ENCODE data around the gene PRR14L. TPM values are rescaled to one million over a fixed set of nuclear protein-coding genes. Genes with fewer than 3 reads are reported as not detected.
A peak's percentile ranks its signal among the peaks of the same experiment; 100 is the strongest.
"Not testable (repeated sequence)": the region's sequence is repeated elsewhere in the genome, so short reads cannot be mapped to it uniquely, and the experiment has no call there.

The PRR14L gene
- total RNA-seq, 1 donor, result 18.3 TPM

- no peak for DNase-seq (ENCODE audit: low read depth in 2 of 3, low spot score in 2 of 3)
These were observed 66.5 kb downstream of the PRR14L start for GRCh38 chr22:31683181-31684105.

- no peak for DNase-seq (ENCODE audit: low read depth in 2 of 3, low spot score in 2 of 3)
These were observed 67.2 kb downstream of the PRR14L start for GRCh38 chr22:31682751-31683150.

DNA sequence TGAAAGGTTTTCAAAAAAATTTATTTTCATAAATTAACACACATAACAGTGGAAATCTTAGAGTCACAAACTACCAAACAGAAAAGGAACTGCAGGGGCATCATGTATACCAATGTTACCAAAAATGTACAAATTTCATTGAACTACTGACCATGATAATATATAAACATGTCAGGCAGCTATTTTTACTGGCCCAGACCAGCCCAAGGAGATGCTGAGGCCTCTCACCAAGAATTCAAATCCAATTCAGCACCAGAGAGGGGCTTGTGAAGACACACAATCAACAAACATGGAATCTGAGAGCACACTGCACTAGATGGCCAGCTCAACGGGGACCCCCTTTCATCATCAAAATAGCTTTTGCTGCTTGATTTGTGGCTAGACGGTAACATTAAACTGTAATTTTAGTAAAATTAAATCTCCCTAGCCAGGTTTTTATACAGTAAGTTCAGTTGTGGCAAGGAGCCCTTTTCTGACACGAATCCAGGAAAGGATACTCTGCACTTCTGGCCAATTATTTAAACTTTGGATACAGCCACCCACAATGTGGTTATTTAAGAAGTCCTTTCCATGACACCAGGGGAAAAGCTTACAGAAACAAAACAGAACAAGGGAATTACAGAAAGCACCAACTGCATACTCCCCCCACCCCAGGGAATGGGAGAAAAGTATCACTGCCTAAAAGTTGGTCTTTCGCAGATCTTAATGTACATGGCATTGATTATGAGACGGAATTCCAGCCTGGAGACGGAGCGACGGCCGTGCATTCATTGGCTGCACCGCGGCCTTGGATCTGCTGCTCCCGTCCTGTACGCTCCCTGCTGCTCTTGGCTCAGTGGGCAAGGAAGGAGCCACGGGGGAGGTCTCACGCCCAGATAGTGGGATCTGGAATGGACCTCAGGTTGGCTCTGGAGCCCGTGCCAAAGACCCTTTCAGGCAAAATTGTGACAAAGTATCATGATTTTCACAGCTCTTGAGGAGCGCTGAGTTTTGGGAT lies 68.3 kb downstream of the PRR14L start:
- no peak for DNase-seq (ENCODE audit: low read depth in 2 of 3, low spot score in 2 of 3)

- DNase-seq (ENCODE audit: low read depth in 2 of 3, low spot score in 2 of 3), result no peak
These were observed 69.0 kb downstream of the PRR14L start for GRCh38 chr22:31680861-31681341.

DNA sequence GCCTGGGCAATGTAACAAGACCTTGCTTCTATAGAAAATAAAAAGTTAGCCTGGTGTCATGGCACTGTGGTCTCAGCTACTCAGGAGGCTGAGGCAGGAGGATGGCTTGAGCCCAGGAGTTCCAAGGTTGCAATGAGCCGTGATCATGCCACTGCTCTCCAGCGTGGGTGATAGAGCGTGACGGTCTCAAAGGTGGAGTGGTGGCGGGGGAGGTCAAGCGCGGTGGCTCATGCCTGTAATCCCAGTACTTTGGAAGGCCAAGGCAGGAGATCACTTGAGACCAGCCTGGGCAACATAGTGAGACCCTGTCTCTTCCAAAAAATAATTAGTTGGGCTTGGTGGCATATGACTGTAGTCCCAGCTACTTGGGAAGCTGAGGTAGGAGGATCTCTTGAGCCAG lies 71.2 kb downstream of the PRR14L start:
- no peak for DNase-seq (ENCODE audit: low read depth in 2 of 3, low spot score in 2 of 3)

- peak; percentile 73 to 93 (median 92) for DNase-seq (ENCODE audit: low read depth in 2 of 3, low spot score in 2 of 3)
These were observed 73.2 kb downstream of the PRR14L start for GRCh38 chr22:31676700-31677099.

- DNase-seq (ENCODE audit: low read depth in 2 of 3, low spot score in 2 of 3), result peak in 1 of 3 donors; percentile 33
These were observed 75.7 kb downstream of the PRR14L start for GRCh38 chr22:31674219-31674618.

- not testable (repeated sequence) for DNase-seq (ENCODE audit: low read depth in 2 of 3, low spot score in 2 of 3)
These were observed 81.1 kb downstream of the PRR14L start for GRCh38 chr22:31668849-31669248.

- DNase-seq (ENCODE audit: low read depth in 2 of 3, low spot score in 2 of 3), result no peak
These were observed 87.3 kb downstream of the PRR14L start for GRCh38 chr22:31662668-31663037.

GRCh38 chr22:31661851-31662667 lies 87.9 kb downstream of the PRR14L start, which contains the start of gene PISD:
TSS of gene PISD (minus strand) at chr22:31662215. CDS start at chr22:31662208, 7 bp downstream.
- peak; percentile 96 to 98 (median 97) for DNase-seq (ENCODE audit: low read depth in 2 of 3, low spot score in 2 of 3)

GRCh38 chr22:31660860-31661341 lies 89.0 kb downstream of the PRR14L start:
- DNase-seq (ENCODE audit: low read depth in 2 of 3, low spot score in 2 of 3), result not testable (repeated sequence)

GRCh38 chr22:31659246-31659645 lies 90.7 kb downstream of the PRR14L start:
- DNase-seq (ENCODE audit: low read depth in 2 of 3, low spot score in 2 of 3), result no peak

DNA sequence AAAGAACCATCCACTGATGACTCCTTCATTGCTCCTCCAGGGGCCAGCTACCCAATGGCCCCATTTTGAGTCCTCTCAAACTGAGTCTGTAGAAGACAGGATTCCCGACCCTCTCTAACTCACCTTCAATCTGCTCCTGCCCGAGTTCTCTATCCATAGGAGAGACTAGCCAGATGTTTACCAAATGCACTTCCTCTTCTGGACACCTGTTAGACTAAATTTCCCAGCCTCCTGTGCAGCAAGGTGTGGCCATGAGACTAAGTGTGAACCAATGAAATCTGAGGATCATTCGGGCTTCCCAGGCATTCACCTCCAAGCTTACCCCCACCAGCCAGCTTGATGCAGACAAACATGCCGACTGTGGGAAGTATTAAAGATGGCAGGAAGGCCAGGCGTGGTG lies 95.5 kb downstream of the PRR14L start:
- DNase-seq (ENCODE audit: low read depth in 2 of 3, low spot score in 2 of 3), result no peak

GRCh38 chr22:31653944-31654343 lies 96.0 kb downstream of the PRR14L start:
- DNase-seq (ENCODE audit: low read depth in 2 of 3, low spot score in 2 of 3), result no peak

DNA sequence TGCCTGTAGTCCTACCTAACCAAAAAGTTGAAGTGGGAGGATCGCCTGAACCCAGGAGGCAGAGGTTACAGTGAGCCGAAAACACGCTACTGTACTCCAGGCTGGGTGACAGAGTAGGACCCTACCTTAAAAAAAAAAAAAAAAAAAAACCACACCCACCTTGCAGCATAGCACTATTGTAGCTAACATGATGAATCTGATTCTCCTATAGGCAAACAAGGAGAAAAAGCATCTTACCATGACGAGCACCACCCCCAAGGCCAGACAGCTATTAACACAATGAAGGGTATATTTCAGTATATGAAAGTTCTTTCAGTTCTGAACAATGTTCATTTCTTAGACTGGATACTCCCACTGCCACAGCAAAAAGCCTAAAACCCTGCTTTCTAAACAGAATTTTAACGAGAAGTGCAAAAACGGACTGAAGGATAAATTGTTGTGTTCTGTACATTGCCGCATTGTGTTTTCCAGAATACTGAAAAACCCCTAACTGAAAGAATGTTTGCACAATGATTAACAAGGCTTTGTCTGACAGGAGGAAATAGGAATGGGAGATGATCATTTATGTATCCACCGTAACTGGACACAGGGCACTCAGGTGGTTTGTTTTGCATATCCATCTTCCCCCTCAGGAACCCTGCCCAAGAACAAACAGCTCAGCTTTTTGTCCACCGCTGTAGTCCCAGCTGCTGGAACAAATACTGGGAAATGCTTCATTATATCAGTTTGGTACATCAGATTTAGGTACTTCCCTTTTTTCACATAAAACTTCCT lies 96.8 kb downstream of the PRR14L start:
- DNase-seq (ENCODE audit: low read depth in 2 of 3, low spot score in 2 of 3), result no peak

- DNase-seq (ENCODE audit: low read depth in 2 of 3, low spot score in 2 of 3), result no peak
These were observed 97.8 kb downstream of the PRR14L start for GRCh38 chr22:31652088-31652487.

DNA sequence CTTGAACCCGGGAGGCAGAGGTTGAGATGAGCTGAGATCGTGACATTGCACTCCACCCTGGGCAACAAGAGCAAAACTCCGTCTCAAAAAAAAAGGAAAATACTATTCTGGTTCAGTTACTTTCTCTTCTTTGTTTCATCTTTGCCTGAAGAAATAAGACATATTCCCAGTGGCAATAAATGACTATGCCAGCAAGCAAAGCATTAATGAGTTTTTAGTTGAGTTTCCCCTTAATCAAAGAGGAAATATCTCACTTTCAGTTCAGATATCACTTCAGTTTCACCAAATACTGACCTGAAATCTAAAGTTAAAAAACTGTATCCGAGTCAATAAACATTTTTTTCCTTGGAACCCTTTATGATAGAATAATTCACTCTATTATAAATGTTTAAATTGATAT lies 98.3 kb downstream of the PRR14L start:
- no peak for DNase-seq (ENCODE audit: low read depth in 2 of 3, low spot score in 2 of 3)

DNA sequence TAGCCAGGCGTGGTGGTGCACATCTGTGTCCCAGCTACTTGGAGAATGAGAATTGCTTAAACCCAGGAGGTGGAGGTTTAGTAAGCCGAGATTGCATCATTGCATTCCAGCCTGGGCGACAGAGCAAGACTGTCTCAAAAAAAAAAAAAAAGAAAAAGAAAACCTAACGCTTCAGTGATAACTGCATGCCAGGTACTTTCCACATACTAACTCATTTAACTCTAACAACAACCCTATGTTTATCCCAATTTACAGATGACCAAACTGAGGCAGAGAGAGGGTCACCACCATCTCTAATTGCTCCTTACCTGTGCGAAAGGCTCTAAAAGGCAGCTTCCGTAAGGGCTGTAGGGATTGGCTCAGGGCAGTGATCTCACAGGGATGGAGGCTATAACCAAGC lies 99.5 kb downstream of the PRR14L start:
- no peak for DNase-seq (ENCODE audit: low read depth in 2 of 3, low spot score in 2 of 3)
